HCT116 (cell line): Measurements from ENCODE around the gene GRIP2. TPM values are rescaled to one million over a fixed set of nuclear protein-coding genes. Genes with fewer than 3 reads are reported as not detected.

Experiments
- ATAC-seq: fragments of 200-7000 bp; cut with Tn5 transposase; 2 replicates; pipeline ENCODE4 v1.9.1; 2020; ENCODE audit warnings: mild to moderate bottlenecking, moderate library complexity
- BruUV-seq: library from RNA; stranded (reverse); fragments of 400-500 nt; replicated peaks from 2 replicates; lab custom pipeline; 2021; lab: Mats Ljungman, UMichigan
- CTCF ChIA-PET: fragments of 300-600 bp; sonication (Branson Sonifier 250); formaldehyde crosslinking; loops from one replicate; lab custom pipeline; 2021; ENCODE audit warnings: antibody characterized with exemption; lab: Charles Lee
- POLR2A ChIA-PET: fragments of 300-600, 350-600 bp; sonication (Branson Sonifier 250); formaldehyde crosslinking; loops from one replicate; lab custom pipeline; 2021; ENCODE audit warnings: antibody characterized with exemption; lab: Charles Lee
- RAD21 ChIA-PET, 2 experiments: fragments of 300-600 bp; sonication (Branson Sonifier 250); formaldehyde crosslinking; loops; one replicate each; lab custom pipeline; 2023; ENCODE audit warnings: low total read pairs in 2 of 2; ENCODE audit not compliant: uncharacterized antibody in 2 of 2, unreplicated experiment in 2 of 2, low non-redundant PET in 1 of 2; lab: Charles Lee
- DNase-seq: peaks from one replicate; pipeline ENCODE4 v3.0.0-alpha.2; 2010; ENCODE audit warnings: low read depth, low spot score
- H2AFZ ChIP-seq: fragments of 200-600 bp; shearing (Covaris generic), sonication (generic); 2 replicates; pipeline ENCODE4 v1.6.1; 2017; ENCODE audit warnings: low read depth, mixed run types, mixed read lengths, antibody characterized with exemption, low read length; ENCODE audit not compliant: poor library complexity, severe bottlenecking
- H3K27ac ChIP-seq: 2 replicates; pipeline ENCODE4 v1.5.1; 2012; ENCODE audit warnings: low read depth, low read length
- H3K27me3 ChIP-seq: fragments of 200-600 bp; sonication (generic); 2 replicates; pipeline ENCODE4 v1.6.1; 2016; ENCODE audit warnings: mixed run types, low read length, mixed read lengths; ENCODE audit not compliant: insufficient read depth
- H3K36me3 ChIP-seq, 2 experiments: fragments of 200-500 bp in 1 of 2; fragments of 200-600 bp in 1 of 2; sonication (Bioruptor generic) in 1 of 2; sonication (generic) in 1 of 2; 2 replicates each; pipeline versions ENCODE4 v1.5.1 to v1.6.1; 2014 to 2016; ENCODE audit warnings: low read length in 2 of 2, inconsistent platforms in 1 of 2, mixed read lengths in 1 of 2, mixed run types in 1 of 2; ENCODE audit not compliant: insufficient read depth in 2 of 2, control insufficient read depth in 1 of 2
- H3K4me1 ChIP-seq, 2 experiments: fragments of 200-600 bp in 1 of 2; sonication (generic) in 1 of 2; 2 replicates each; pipeline versions ENCODE4 v1.5.1 to v1.6.1; 2012 to 2017; ENCODE audit warnings: low read length in 2 of 2, inconsistent platforms in 1 of 2, mild to moderate bottlenecking in 1 of 2, mixed read lengths in 1 of 2, mixed run types in 1 of 2, moderate library complexity in 1 of 2; ENCODE audit not compliant: insufficient read depth in 2 of 2, control insufficient read depth in 1 of 2
- H3K4me2 ChIP-seq: fragments of 200-600 bp; sonication (generic); 2 replicates; pipeline ENCODE4 v1.6.1; 2017; ENCODE audit warnings: mixed run types, low read length, mixed read lengths
- H3K4me3 ChIP-seq, 2 experiments: fragments of 200-600 bp in 1 of 2; sonication (generic) in 1 of 2; replicated peaks in 1 of 2; 2 replicates each; pipeline ENCODE4 v1.5.1; 2011 to 2016; ENCODE audit warnings: low read length in 2 of 2, control low read depth in 1 of 2, low read depth in 1 of 2, mild to moderate bottlenecking in 1 of 2, mixed read lengths in 1 of 2, mixed run types in 1 of 2
- H3K79me2 ChIP-seq: fragments of 200-600 bp; sonication (generic); 2 replicates; pipeline ENCODE4 v1.6.1; 2017; ENCODE audit warnings: mild to moderate bottlenecking, mixed run types, low read length, moderate library complexity, mixed read lengths; ENCODE audit not compliant: insufficient read depth
- H3K9ac ChIP-seq: fragments of 200-600 bp; sonication (generic); 2 replicates; pipeline ENCODE4 v1.6.1; 2016; ENCODE audit warnings: low read length, mixed read lengths
- H3K9me2 ChIP-seq: fragments of 200-600 bp; sonication (generic), shearing (Covaris generic); 2 replicates; pipeline ENCODE4 v1.6.1; 2017; ENCODE audit warnings: mixed run types, mild to moderate bottlenecking, moderate library complexity; ENCODE audit not compliant: insufficient read depth
- H3K9me3 ChIP-seq, 2 experiments: fragments of 200-500 bp in 1 of 2; fragments of 200-600 bp in 1 of 2; sonication (Bioruptor generic) in 1 of 2; sonication (generic) in 1 of 2; 2 replicates each; pipeline ENCODE4 v1.6.1; 2014 to 2017; ENCODE audit warnings: low read length in 2 of 2, mixed read lengths in 2 of 2, inconsistent platforms in 1 of 2, low read depth in 1 of 2, mild to moderate bottlenecking in 1 of 2, mixed run types in 1 of 2, moderate library complexity in 1 of 2; ENCODE audit not compliant: control insufficient read depth in 1 of 2, insufficient read depth in 1 of 2
- H4K20me1 ChIP-seq: fragments of 200-600 bp; sonication (generic), shearing (Covaris generic); 2 replicates; pipeline ENCODE4 v1.6.1; 2017; ENCODE audit warnings: mixed run types, mild to moderate bottlenecking, moderate library complexity; ENCODE audit not compliant: insufficient read depth
- CBX3 ChIP-seq: IDR thresholded peaks from 2 replicates; pipeline ENCODE4 v1.6.1; 2012; ENCODE audit warnings: low read depth
- CTCF ChIP-seq, 3 experiments: fragments of 200-600 bp in 1 of 3; sonication (generic) in 1 of 3; IDR thresholded peaks in 2 of 3; conservative IDR thresholded peaks in 1 of 3; 2 replicates each; pipeline ENCODE4 v1.5.1; 2012 to 2017; ENCODE audit warnings: low read depth in 2 of 3, low read length in 2 of 3, antibody characterized with exemption in 1 of 3, borderline replicate concordance in 1 of 3, control low read depth in 1 of 3, mild to moderate bottlenecking in 1 of 3, mixed read lengths in 1 of 3, mixed run types in 1 of 3, moderate library complexity in 1 of 3; ENCODE audit not compliant: insufficient read depth in 1 of 3
- ELF1 ChIP-seq: IDR thresholded peaks from 2 replicates; pipeline ENCODE4 v1.6.1; 2012; ENCODE audit warnings: low read depth, borderline replicate concordance
- EZH2phosphoT487 ChIP-seq: fragments of 200-600 bp; IDR thresholded peaks from 2 replicates; pipeline ENCODE4 v1.6.1; 2018; ENCODE audit warnings: antibody characterized with exemption, borderline replicate concordance
- MAX ChIP-seq: IDR thresholded peaks from 2 replicates; pipeline ENCODE4 v1.6.1; 2012
- RAD21 ChIP-seq: IDR thresholded peaks from 2 replicates; pipeline ENCODE4 v1.6.1; 2012; ENCODE audit warnings: low read depth, mild to moderate bottlenecking
- SRF ChIP-seq: IDR thresholded peaks from 2 replicates; pipeline ENCODE4 v1.6.1; 2012; ENCODE audit warnings: low read depth
- TCF7L2 ChIP-seq: IDR thresholded peaks from 2 replicates; pipeline ENCODE4 v1.7.0; 2011; ENCODE audit warnings: borderline replicate concordance, inconsistent platforms; ENCODE audit not compliant: insufficient read depth, insufficient read length; ENCODE audit errors: extremely low read depth
- ZNF274 ChIP-seq: fragments of 200-500 bp; sonication (Bioruptor generic); IDR thresholded peaks from 2 replicates; pipeline ENCODE4 v1.6.1; 2014; ENCODE audit warnings: mild to moderate bottlenecking, low read depth, low read length, inconsistent platforms
- intact Hi-C: fragments of 100-400 bp; cut with micrococcal nuclease; formaldehyde crosslinking; loops from 2 replicates; pipeline ENCODE4 v1.10.0; 2022
- total RNA-seq: library from RNA; stranded (reverse); gene quantifications from one replicate; pipeline ENCODE4 v1.2.1, GENCODE V29; 2021; ENCODE audit not compliant: unreplicated experiment

GRIP2 gene
- total RNA-seq, 1 experiment from 2014 or later: 0.34 TPM

- ChIA-PET CTCF (no interaction called here), POLR2A (no interaction called here), RAD21 (no interaction called here)
- BruUV-seq: no TSS peak
- no peaks in the 10 kb centered on the region for H4K20me1 ChIP-seq
- DNase-seq (no peak), ATAC-seq (no peak)
- H2AFZ ChIP-seq: no peak overlapping the region
- no peaks in the 10 kb centered on the region for H3K4me1 ChIP-seq
- H3K79me2 ChIP-seq: no peaks in the 10 kb centered on the region
- TF ChIP-seq CTCF (IDR thresholded peaks at IDR 0.05 in 2 of 3, conservative IDR thresholded peaks at IDR 0.05 in 1 of 3; ENCODE audit: borderline replicate concordance in 1 of 3, insufficient read depth in 1 of 3, low read depth in 2 of 3, low read length in 2 of 3) (no peak), SRF (no peak), ELF1 (no peak), ZNF274 (no peak), CBX3 (no peak), TCF7L2 (no peak), MAX (no peak)
- H3K9me3 ChIP-seq: no peaks in the 10 kb centered on the region
- intact Hi-C loops: no loop called here
- H3K27ac ChIP-seq: no peak overlapping the region
- no peaks in the 10 kb centered on the region for H3K9me2 ChIP-seq
- H3K36me3 ChIP-seq: peaks cover 8 to 24% of the 10 kb centered on the region in 2 experiments; a peak in 3 of 4 replicates
- H3K4me3 ChIP-seq: no peak overlapping the region
- H3K9ac ChIP-seq: no peak overlapping the region
- no peak overlapping the region for H3K4me2 ChIP-seq
- no peaks in the 10 kb centered on the region for H3K27me3 ChIP-seq
Measured at GRCh38 chr3:14486460-14486859, 53.7 kb downstream of the GRIP2 start.

GRCh38 chr3:14485981-14486380 is 54.2 kb downstream of the GRIP2 start:
- ChIA-PET RAD21 (no interaction called here), POLR2A (no interaction called here), CTCF (no interaction called here)
- Histone ChIP-seq H3K9me3 (no peaks in the 10 kb centered on the region), H3K9me2 (no peaks in the 10 kb centered on the region), H2AFZ (no peak overlapping the region), H3K27me3 (no peaks in the 10 kb centered on the region), H3K4me1 (no peaks in the 10 kb centered on the region), H3K4me2 (no peak overlapping the region), H4K20me1 (no peaks in the 10 kb centered on the region), H3K27ac (no peak overlapping the region), H3K4me3 (no peak overlapping the region), H3K9ac (no peak overlapping the region), H3K36me3 (peaks cover 8 to 24% of the 10 kb centered on the region in 2 experiments; a peak in 3 of 4 replicates), H3K79me2 (no peaks in the 10 kb centered on the region)
- DNase-seq (no peak), ATAC-seq (no peak)
- intact Hi-C loops: no loop called here
- TF ChIP-seq EZH2phosphoT487 (no peak), RAD21 (no peak), CBX3 (no peak)
- no TSS peak for BruUV-seq
